Gastroesophageal sphincter (tissue), 4 donors: ENCODE data around the gene XDH. TPM values are rescaled to one million over a fixed set of nuclear protein-coding genes. Genes with fewer than 3 reads are reported as not detected.

Experiments
- ATAC-seq: fragments of 150-250 bp; one replicate; pipeline ENCODE4 v1.9.1; 2016; ENCODE audit warnings: mild to moderate bottlenecking, moderate library complexity
- H3K27ac ChIP-seq, 4 donors: fragments of 200-600 bp; sonication (generic) in 3 of 4; 1 replicate in 3 of 4; 2 replicates in 1 of 4; pipeline ENCODE4 v1.5.1; 2016 to 2019
- H3K27me3 ChIP-seq: fragments of 200-600 bp; sonication (generic); one replicate; pipeline ENCODE4 v1.5.1; 2019
- H3K36me3 ChIP-seq, 2 donors: fragments of 200-600 bp; sonication (generic); one replicate each; pipeline ENCODE4 v1.5.1; 2019; ENCODE audit warnings: control low read depth in 1 of 2
- H3K4me1 ChIP-seq, 3 donors: fragments of 200-600 bp; sonication (generic); 1 replicate in 2 of 3; 2 replicates in 1 of 3; pipeline ENCODE4 v1.5.1; 2016 to 2019; ENCODE audit warnings: control low read depth in 2 of 3
- H3K4me3 ChIP-seq, 2 donors: fragments of 200-600 bp; sonication (generic); one replicate each; pipeline ENCODE4 v1.5.1; 2019; ENCODE audit warnings: mild to moderate bottlenecking in 1 of 2, moderate library complexity in 1 of 2
- H3K9me3 ChIP-seq, 3 donors: fragments of 200-600 bp; sonication (generic); one replicate each; pipeline ENCODE4 v1.5.1; 2017 to 2019; ENCODE audit warnings: control low read depth in 2 of 3
- EP300 ChIP-seq: sonication (generic); formaldehyde crosslinking; IDR thresholded peaks from one replicate; pipeline ENCODE4 v1.6.1; 2017; ENCODE audit warnings: antibody characterized with exemption, mild to moderate bottlenecking
- POLR2A ChIP-seq, 2 donors: fragments of 450-650 bp; IDR thresholded peaks; one replicate each; pipeline ENCODE4 v1.6.1; 2017; ENCODE audit warnings: antibody characterized with exemption in 2 of 2, mild to moderate bottlenecking in 2 of 2, moderate library complexity in 1 of 2
- POLR2AphosphoS5 ChIP-seq: sonication (generic); formaldehyde crosslinking; IDR thresholded peaks from one replicate; pipeline ENCODE4 v1.6.1; 2017; ENCODE audit warnings: antibody characterized with exemption
- WGBS, 2 donors: methylation state at CpG; one replicate each; pipeline ENCODE4 v1.1.5; 2018; ENCODE audit warnings: low coverage in 1 of 2; 5-methylcytosine and 5-hydroxymethylcytosine counted together
- total RNA-seq, 4 donors: library from RNA; depleted of rRNA; stranded (reverse); fragments of >200 nt; gene quantifications; one replicate each; pipeline ENCODE4 v1.1.0, GENCODE V29; 2016
- TF ChIP-seq, protein P1 (sequence below), 4 experiments: fragments of 200-600 bp in 2 of 4; fragments of 450-650 bp in 2 of 4; sonication (generic) in 1 of 4; IDR thresholded peaks; one replicate each; pipeline ENCODE4 v1.5.1; 2017 to 2019; ENCODE audit warnings: antibody characterized with exemption in 4 of 4, mild to moderate bottlenecking in 2 of 4, moderate library complexity in 2 of 4

The XDH gene
- total RNA-seq, 4 donors from 2014 or later = under 0.01 to 2.8 (median 0.08) TPM; not detected in 1

DNA sequence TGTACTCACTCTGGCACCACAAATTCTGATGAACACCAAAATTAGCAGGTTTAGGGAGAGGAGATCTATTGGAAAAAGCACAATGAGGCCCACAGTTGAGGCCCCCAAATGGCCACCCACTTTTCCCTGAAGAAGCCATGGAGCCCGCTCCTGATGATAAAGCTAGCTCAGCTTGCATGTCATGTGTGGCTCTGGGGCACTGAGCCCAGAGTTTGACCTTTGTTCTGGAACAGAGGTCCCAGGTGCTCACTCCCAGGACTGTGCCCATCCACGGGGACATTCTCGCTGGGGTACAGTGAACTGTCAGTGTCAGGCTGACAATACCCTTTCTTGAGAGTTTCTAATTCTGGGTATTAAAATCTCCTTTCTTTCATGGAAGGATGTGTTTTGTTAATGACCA lies 36.2 kb downstream of the XDH start:
- 93 to 94% methylated on average over 3 of the region's 3 CpGs for WGBS, 2 donors
- no peaks in the 10 kb centered on the region for H3K9me3 ChIP-seq
- TF ChIP-seq, protein P1, sequence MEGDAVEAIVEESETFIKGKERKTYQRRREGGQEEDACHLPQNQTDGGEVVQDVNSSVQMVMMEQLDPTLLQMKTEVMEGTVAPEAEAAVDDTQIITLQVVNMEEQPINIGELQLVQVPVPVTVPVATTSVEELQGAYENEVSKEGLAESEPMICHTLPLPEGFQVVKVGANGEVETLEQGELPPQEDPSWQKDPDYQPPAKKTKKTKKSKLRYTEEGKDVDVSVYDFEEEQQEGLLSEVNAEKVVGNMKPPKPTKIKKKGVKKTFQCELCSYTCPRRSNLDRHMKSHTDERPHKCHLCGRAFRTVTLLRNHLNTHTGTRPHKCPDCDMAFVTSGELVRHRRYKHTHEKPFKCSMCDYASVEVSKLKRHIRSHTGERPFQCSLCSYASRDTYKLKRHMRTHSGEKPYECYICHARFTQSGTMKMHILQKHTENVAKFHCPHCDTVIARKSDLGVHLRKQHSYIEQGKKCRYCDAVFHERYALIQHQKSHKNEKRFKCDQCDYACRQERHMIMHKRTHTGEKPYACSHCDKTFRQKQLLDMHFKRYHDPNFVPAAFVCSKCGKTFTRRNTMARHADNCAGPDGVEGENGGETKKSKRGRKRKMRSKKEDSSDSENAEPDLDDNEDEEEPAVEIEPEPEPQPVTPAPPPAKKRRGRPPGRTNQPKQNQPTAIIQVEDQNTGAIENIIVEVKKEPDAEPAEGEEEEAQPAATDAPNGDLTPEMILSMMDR (IDR thresholded peaks at IDR 0.05) = no peak
- TF ChIP-seq POLR2AphosphoS5 (no peak), POLR2A (IDR thresholded peaks at IDR 0.05) (no peak), EP300 (no peak)
- no peaks in the 10 kb centered on the region for H3K36me3 ChIP-seq
- H3K27me3 ChIP-seq = peaks cover 24% of the 10 kb centered on the region
- H3K4me1 ChIP-seq = no peaks in the 10 kb centered on the region
- ATAC-seq = no peak
- no peak overlapping the region for H3K27ac ChIP-seq
- no peak overlapping the region for H3K4me3 ChIP-seq

DNA sequence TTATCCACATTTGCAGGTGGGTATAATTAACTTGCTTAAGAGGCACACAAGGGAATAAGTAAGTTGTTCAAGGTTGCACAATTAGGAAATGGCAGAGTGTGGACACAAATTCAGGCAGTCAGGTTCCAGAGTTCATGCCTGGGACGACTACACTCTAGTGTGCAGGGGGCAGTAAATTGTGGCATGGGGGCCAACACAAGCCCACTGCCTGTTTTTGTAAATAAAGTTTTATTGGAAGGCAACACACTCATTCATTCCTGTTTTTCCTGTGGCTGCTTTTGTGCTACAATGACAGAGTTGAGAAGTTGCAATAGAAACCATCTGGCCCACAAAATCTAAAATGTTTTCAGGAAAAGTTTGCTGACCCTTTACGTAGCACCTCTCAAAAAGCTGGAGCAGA lies 41.4 kb downstream of the XDH start:
- no peak for TF ChIP-seq POLR2A (IDR thresholded peaks at IDR 0.05)
- TF ChIP-seq EP300 = no peak
- TF ChIP-seq, protein P1 (IDR thresholded peaks at IDR 0.05) = no peak
- TF ChIP-seq POLR2AphosphoS5 = no peak
- 52 to 54% methylated on average over 2 of the region's 2 CpGs for WGBS, 2 donors
- H3K27me3 ChIP-seq = no peaks in the 10 kb centered on the region
- ATAC-seq = no peak
- H3K4me1 ChIP-seq = no peaks in the 10 kb centered on the region
- H3K4me3 ChIP-seq = no peak overlapping the region
- no peak overlapping the region for H3K27ac ChIP-seq
- H3K36me3 ChIP-seq = no peaks in the 10 kb centered on the region
- no peaks in the 10 kb centered on the region for H3K9me3 ChIP-seq

DNA sequence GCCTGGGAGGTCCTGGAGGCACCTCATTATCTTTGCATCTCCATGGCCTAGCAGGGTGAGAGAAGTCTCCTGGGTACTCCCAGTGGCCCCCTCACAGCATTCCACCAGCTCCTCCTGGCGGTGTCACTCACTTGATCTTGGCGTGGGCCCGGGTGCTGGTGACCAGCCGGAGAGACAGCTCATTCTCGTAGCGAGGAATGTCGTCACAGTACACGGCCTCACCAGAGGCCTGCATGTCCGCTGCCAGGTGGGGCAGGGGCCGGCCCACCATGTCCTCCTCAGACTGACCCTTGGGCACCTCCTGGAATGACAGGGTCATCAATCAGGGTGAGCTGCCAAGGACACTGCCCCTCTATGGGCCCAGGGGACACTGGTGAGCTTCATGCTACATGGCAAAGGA lies 42.4 kb downstream of the XDH start:
- Histone ChIP-seq H3K4me3 (no peak overlapping the region), H3K9me3 (no peaks in the 10 kb centered on the region), H3K4me1 (no peaks in the 10 kb centered on the region), H3K27ac (no peak overlapping the region), H3K36me3 (no peaks in the 10 kb centered on the region), H3K27me3 (no peaks in the 10 kb centered on the region)
- ATAC-seq = no peak
- TF ChIP-seq, protein P1 (IDR thresholded peaks at IDR 0.05) = no peak
- no peak for TF ChIP-seq POLR2AphosphoS5
- no peak for TF ChIP-seq EP300
- TF ChIP-seq POLR2A (IDR thresholded peaks at IDR 0.05) = no peak
- no CpG with 5 or more reads among the region's 10 CpGs for WGBS, 2 donors

DNA sequence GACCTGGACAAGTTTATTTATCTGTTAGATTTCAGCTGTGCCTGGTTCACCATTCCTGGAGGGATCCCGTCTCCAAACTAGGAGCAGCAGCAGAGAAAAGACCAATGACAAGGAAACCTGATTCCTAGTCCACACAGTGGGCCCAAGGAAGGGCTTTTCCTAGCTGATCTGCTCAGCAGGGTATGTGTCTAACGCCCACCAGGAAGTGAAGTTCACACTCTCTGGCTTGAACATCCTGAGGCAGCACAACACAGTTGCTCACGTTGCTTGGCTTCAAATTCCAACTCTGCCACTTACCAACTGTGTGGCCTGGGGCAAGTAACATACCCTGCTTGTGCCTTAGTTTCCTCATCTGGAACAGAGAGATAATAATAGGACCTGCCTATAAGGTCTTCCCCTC lies 42.9 kb downstream of the XDH start:
- H3K9me3 ChIP-seq = no peaks in the 10 kb centered on the region
- 44 to 80% methylated on average over 1 to 2 of the region's 3 CpGs for WGBS, 2 donors

DNA sequence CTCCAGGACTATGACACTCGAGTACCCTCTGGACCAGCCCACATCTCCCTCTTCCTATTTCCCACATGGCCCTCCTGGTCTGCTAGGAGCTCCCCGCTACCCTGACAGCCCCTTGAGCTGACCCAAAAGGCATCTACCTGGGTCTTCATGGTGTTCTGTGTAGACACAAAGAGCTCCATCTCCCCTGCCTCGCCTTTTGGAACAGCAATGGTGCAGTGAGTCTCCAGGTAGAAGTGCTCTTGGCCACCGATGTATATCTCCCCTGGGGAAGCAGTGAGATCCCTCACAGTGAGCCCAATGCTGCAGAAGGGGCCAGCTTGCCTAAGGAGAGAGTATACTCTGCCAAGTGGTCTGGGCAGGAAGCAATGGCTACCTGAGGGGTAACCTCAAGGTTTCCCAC lies 47.8 kb downstream of the XDH start:
- 59% methylated on average over 4 of the region's 4 CpGs; no CpG with 5 or more reads in 1 of the 2 donors for WGBS, 2 donors
- ATAC-seq = no peak
- Histone ChIP-seq H3K27ac (no peak overlapping the region), H3K4me3 (no peak overlapping the region), H3K4me1 (no peaks in the 10 kb centered on the region), H3K9me3 (no peaks in the 10 kb centered on the region), H3K36me3 (no peaks in the 10 kb centered on the region), H3K27me3 (no peaks in the 10 kb centered on the region)
- TF ChIP-seq EP300 = no peak
- no peak for TF ChIP-seq POLR2AphosphoS5
- no peak for TF ChIP-seq POLR2A (IDR thresholded peaks at IDR 0.05)
- TF ChIP-seq, protein P1 (IDR thresholded peaks at IDR 0.05) = no peak

More for the DNA sequence above, 42.9 kb downstream of the XDH start:
- TF ChIP-seq, protein P1 (IDR thresholded peaks at IDR 0.05) = no peak
- TF ChIP-seq POLR2AphosphoS5 (no peak), POLR2A (IDR thresholded peaks at IDR 0.05) (no peak), EP300 (no peak)
- H3K4me1 ChIP-seq = no peaks in the 10 kb centered on the region
- H3K36me3 ChIP-seq = no peaks in the 10 kb centered on the region
- no peak overlapping the region for H3K27ac ChIP-seq
- no peak for ATAC-seq
- no peaks in the 10 kb centered on the region for H3K27me3 ChIP-seq
- no peak overlapping the region for H3K4me3 ChIP-seq
